ENCODE results near the gene MRTFB. TPM values are rescaled to one million over a fixed set of nuclear protein-coding genes. Genes with fewer than 3 reads are reported as not detected.
"Not testable (repeated sequence)": the region's sequence is repeated elsewhere in the genome, so short reads cannot be mapped to it uniquely, and the experiment has no call there.

MRTFB gene, protein sequence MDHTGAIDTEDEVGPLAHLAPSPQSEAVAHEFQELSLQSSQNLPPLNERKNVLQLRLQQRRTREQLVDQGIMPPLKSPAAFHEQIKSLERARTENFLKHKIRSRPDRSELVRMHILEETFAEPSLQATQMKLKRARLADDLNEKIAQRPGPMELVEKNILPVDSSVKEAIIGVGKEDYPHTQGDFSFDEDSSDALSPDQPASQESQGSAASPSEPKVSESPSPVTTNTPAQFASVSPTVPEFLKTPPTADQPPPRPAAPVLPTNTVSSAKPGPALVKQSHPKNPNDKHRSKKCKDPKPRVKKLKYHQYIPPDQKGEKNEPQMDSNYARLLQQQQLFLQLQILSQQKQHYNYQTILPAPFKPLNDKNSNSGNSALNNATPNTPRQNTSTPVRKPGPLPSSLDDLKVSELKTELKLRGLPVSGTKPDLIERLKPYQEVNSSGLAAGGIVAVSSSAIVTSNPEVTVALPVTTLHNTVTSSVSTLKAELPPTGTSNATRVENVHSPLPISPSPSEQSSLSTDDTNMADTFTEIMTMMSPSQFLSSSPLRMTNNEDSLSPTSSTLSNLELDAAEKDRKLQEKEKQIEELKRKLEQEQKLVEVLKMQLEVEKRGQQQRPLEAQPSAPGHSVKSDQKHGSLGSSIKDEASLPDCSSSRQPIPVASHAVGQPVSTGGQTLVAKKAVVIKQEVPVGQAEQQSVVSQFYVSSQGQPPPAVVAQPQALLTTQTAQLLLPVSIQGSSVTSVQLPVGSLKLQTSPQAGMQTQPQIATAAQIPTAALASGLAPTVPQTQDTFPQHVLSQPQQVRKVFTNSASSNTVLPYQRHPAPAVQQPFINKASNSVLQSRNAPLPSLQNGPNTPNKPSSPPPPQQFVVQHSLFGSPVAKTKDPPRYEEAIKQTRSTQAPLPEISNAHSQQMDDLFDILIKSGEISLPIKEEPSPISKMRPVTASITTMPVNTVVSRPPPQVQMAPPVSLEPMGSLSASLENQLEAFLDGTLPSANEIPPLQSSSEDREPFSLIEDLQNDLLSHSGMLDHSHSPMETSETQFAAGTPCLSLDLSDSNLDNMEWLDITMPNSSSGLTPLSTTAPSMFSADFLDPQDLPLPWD
- polyA plus RNA-seq (2013, experiment 1 of 2): 11.5 TPM
- 10.4 TPM for polyA plus RNA-seq (2013, experiment 2 of 2)

- Histone ChIP-seq H3K79me2 (ENCODE audit: control insufficient read depth, insufficient read depth, low read length) (peaks cover 16% of the 10 kb centered on the region), H4K8ac (ENCODE audit: low read depth, low read length) (peak within 1 kb of the TSS; percentile 77), H4K5ac (ENCODE audit: low read length) (peak within 1 kb of the TSS; percentile 68), H2AK5ac (ENCODE audit: low read length) (peak within 1 kb of the TSS; percentile 43), H3K27me3 (ENCODE audit: insufficient read depth, low read length, poor library complexity) (no peaks in the 10 kb centered on the region), H3K4ac (ENCODE audit: low read depth, low read length) (peak within 1 kb of the TSS; percentile 22), H3K27ac (ENCODE audit: low read depth, low read length) (peak within 1 kb of the TSS; percentile 67), H3K18ac (ENCODE audit: low read length) (peak within 1 kb of the TSS; percentile 52), H3K4me2 (ENCODE audit: low read length) (peak within 1 kb of the TSS; percentile 76), H2BK15ac (replicated peaks; ENCODE audit: low read depth) (no peak within 1 kb of the TSS), H3K4me3 (ENCODE audit: low read length) (peak within 1 kb of the TSS; percentile 78), H3K23ac (ENCODE audit: low read length) (peak within 1 kb of the TSS; percentile 74), H3K9ac (ENCODE audit: low read length) (peak within 1 kb of the TSS; percentile 85), H2BK5ac (ENCODE audit: low read length) (peak within 1 kb of the TSS; percentile 77), H3K4me1 (ENCODE audit: control insufficient read depth, low read depth, low read length) (peaks cover 4% of the 10 kb centered on the region), H3K56ac (ENCODE audit: low read length) (peak within 1 kb of the TSS; percentile 95), H3K79me1 (ENCODE audit: low read length) (peaks cover 7% of the 10 kb centered on the region), H2BK120ac (ENCODE audit: low read depth, low read length) (peak within 1 kb of the TSS; percentile 15), H3K36me3 (ENCODE audit: control insufficient read depth, insufficient read depth, low read length) (no peaks in the 10 kb centered on the region)
- no CpG with 5 or more reads among the region's 86 CpGs for WGBS (ENCODE audit: extremely low coverage, insufficient coverage, low lambda C conversion rate)
- peak; percentile 92 for DNase-seq
These were observed at the start of gene MRTFB for GRCh38 chr16:14070877-14071575. Gene MRTFB (plus strand): TSS chr16:14071319. CDS start chr16:14140607, 69,288 bp downstream.

DNA sequence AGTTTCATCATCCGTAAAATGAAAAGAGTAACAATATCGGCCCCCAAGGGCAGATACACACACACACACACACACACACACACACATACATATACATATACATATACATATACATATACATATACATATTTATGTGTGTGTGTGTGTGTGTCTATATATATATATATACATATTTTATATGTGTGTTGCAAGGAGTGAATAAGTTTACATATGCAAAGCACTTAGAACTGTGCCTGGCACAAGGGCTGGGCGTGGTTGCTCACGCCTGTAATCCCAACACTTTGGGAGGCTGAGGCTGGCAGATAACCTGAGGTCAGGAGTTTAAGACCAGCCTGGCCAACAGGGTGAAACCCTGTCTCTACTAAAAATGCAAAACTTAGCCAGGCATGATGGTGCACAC, 47.6 kb upstream of the MRTFB start:
- H3K4ac ChIP-seq (ENCODE audit: low read depth, low read length); H3K56ac ChIP-seq (ENCODE audit: low read length); H3K23ac ChIP-seq (ENCODE audit: low read length); H3K27me3 ChIP-seq (ENCODE audit: insufficient read depth, low read length, poor library complexity); H3K4me3 ChIP-seq (ENCODE audit: low read length); DNase-seq; H2BK120ac ChIP-seq (ENCODE audit: low read depth, low read length); H3K18ac ChIP-seq (ENCODE audit: low read length); H3K79me1 ChIP-seq (ENCODE audit: low read length); H3K36me3 ChIP-seq (ENCODE audit: control insufficient read depth, insufficient read depth, low read length); H3K27ac ChIP-seq (ENCODE audit: low read depth, low read length); H3K4me1 ChIP-seq (ENCODE audit: control insufficient read depth, low read depth, low read length); H4K8ac ChIP-seq (ENCODE audit: low read depth, low read length); H4K5ac ChIP-seq (ENCODE audit: low read length); H2BK15ac ChIP-seq (replicated peaks; ENCODE audit: low read depth); H2BK5ac ChIP-seq (ENCODE audit: low read length); H3K4me2 ChIP-seq (ENCODE audit: low read length); H2AK5ac ChIP-seq (ENCODE audit: low read length); H3K79me2 ChIP-seq (ENCODE audit: control insufficient read depth, insufficient read depth, low read length); H3K9ac ChIP-seq (ENCODE audit: low read length): not testable (repeated sequence)
- no CpG with 5 or more reads among the region's 4 CpGs for WGBS (ENCODE audit: extremely low coverage, insufficient coverage, low lambda C conversion rate)

- DNase-seq: no peak
- Histone ChIP-seq H3K9ac (ENCODE audit: low read length) (no peak overlapping the region), H3K4me1 (ENCODE audit: control insufficient read depth, low read depth, low read length) (no peaks in the 10 kb centered on the region), H2BK5ac (ENCODE audit: low read length) (no peak overlapping the region), H2BK120ac (ENCODE audit: low read depth, low read length) (no peak overlapping the region), H3K27me3 (ENCODE audit: insufficient read depth, low read length, poor library complexity) (no peaks in the 10 kb centered on the region), H3K56ac (ENCODE audit: low read length) (no peak overlapping the region), H2BK15ac (replicated peaks; ENCODE audit: low read depth) (no peak overlapping the region), H3K23ac (ENCODE audit: low read length) (no peak overlapping the region), H4K5ac (ENCODE audit: low read length) (no peak overlapping the region), H3K4me2 (ENCODE audit: low read length) (no peak overlapping the region), H3K27ac (ENCODE audit: low read depth, low read length) (no peak overlapping the region), H3K79me2 (ENCODE audit: control insufficient read depth, insufficient read depth, low read length) (no peaks in the 10 kb centered on the region), H2AK5ac (ENCODE audit: low read length) (no peak overlapping the region), H3K4me3 (ENCODE audit: low read length) (no peak overlapping the region), H3K36me3 (ENCODE audit: control insufficient read depth, insufficient read depth, low read length) (no peaks in the 10 kb centered on the region), H4K8ac (ENCODE audit: low read depth, low read length) (no peak overlapping the region), H3K79me1 (ENCODE audit: low read length) (no peaks in the 10 kb centered on the region), H3K4ac (ENCODE audit: low read depth, low read length) (no peak overlapping the region), H3K18ac (ENCODE audit: low read length) (no peak overlapping the region)
- no CpG with 5 or more reads among the region's 2 CpGs for WGBS (ENCODE audit: extremely low coverage, insufficient coverage, low lambda C conversion rate)
These were observed 46.8 kb upstream of the MRTFB start for GRCh38 chr16:14024283-14024682.

DNA sequence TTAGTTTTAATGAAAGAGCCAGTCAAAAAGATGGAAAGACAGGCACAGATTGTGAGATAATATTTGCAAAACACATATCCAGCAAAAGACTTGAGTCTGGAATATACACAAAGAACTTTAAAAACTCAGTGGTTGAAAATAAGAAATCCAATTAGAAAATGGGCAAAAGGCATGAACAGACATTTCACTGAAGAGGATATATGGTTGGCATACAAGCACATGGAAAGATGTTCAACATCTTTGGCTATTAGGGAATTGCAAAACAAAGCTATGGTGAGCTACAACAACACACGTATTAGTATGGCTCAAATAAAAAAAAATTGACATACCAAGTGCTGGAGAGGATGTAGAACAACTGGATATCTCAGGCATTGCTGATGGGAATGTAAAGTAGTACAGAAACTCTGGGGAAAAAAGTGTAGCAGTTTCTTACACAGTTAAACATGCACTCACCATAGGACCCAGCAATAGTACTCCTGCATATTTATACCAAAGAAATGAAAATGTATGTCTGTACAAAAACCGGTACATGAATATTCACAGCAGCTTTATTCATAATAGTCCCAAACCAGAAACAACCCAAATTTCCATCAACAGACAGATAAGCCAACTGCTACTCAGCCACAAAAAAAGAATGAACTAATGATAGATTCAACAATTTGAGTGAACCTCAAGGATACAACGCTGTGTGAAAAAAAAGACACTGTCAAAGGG, 44.4 kb upstream of the MRTFB start:
- Histone ChIP-seq H3K36me3 (ENCODE audit: control insufficient read depth, insufficient read depth, low read length) (no peaks in the 10 kb centered on the region), H3K56ac (ENCODE audit: low read length) (no peak overlapping the region), H3K79me1 (ENCODE audit: low read length) (no peaks in the 10 kb centered on the region), H3K4me3 (ENCODE audit: low read length) (no peak overlapping the region), H4K5ac (ENCODE audit: low read length) (no peak overlapping the region), H3K79me2 (ENCODE audit: control insufficient read depth, insufficient read depth, low read length) (no peaks in the 10 kb centered on the region), H2AK5ac (ENCODE audit: low read length) (no peak overlapping the region), H3K27me3 (ENCODE audit: insufficient read depth, low read length, poor library complexity) (no peaks in the 10 kb centered on the region), H3K4ac (ENCODE audit: low read depth, low read length) (no peak overlapping the region), H2BK120ac (ENCODE audit: low read depth, low read length) (no peak overlapping the region), H3K9ac (ENCODE audit: low read length) (no peak overlapping the region), H3K18ac (ENCODE audit: low read length) (no peak overlapping the region), H2BK5ac (ENCODE audit: low read length) (no peak overlapping the region), H3K27ac (ENCODE audit: low read depth, low read length) (no peak overlapping the region), H4K8ac (ENCODE audit: low read depth, low read length) (no peak overlapping the region), H2BK15ac (replicated peaks; ENCODE audit: low read depth) (no peak overlapping the region), H3K23ac (ENCODE audit: low read length) (no peak overlapping the region), H3K4me1 (ENCODE audit: control insufficient read depth, low read depth, low read length) (no peaks in the 10 kb centered on the region), H3K4me2 (ENCODE audit: low read length) (no peak overlapping the region)
- no CpG with 5 or more reads among the region's 3 CpGs for WGBS (ENCODE audit: extremely low coverage, insufficient coverage, low lambda C conversion rate)
- DNase-seq: no peak

GRCh38 chr16:14028202-14028601, 42.9 kb upstream of the MRTFB start:
- Histone ChIP-seq H3K4me3 (ENCODE audit: low read length) (no peak overlapping the region), H3K79me1 (ENCODE audit: low read length) (no peaks in the 10 kb centered on the region), H2BK15ac (replicated peaks; ENCODE audit: low read depth) (no peak overlapping the region), H3K27me3 (ENCODE audit: insufficient read depth, low read length, poor library complexity) (no peaks in the 10 kb centered on the region), H2AK5ac (ENCODE audit: low read length) (no peak overlapping the region), H4K5ac (ENCODE audit: low read length) (no peak overlapping the region), H3K23ac (ENCODE audit: low read length) (no peak overlapping the region), H4K8ac (ENCODE audit: low read depth, low read length) (no peak overlapping the region), H3K36me3 (ENCODE audit: control insufficient read depth, insufficient read depth, low read length) (no peaks in the 10 kb centered on the region), H2BK120ac (ENCODE audit: low read depth, low read length) (no peak overlapping the region), H2BK5ac (ENCODE audit: low read length) (no peak overlapping the region), H3K4ac (ENCODE audit: low read depth, low read length) (no peak overlapping the region), H3K9ac (ENCODE audit: low read length) (no peak overlapping the region), H3K4me2 (ENCODE audit: low read length) (no peak overlapping the region), H3K18ac (ENCODE audit: low read length) (no peak overlapping the region), H3K79me2 (ENCODE audit: control insufficient read depth, insufficient read depth, low read length) (no peaks in the 10 kb centered on the region), H3K56ac (ENCODE audit: low read length) (no peak overlapping the region), H3K4me1 (ENCODE audit: control insufficient read depth, low read depth, low read length) (no peaks in the 10 kb centered on the region), H3K27ac (ENCODE audit: low read depth, low read length) (no peak overlapping the region)
- no CpG with 5 or more reads among the region's 3 CpGs for WGBS (ENCODE audit: extremely low coverage, insufficient coverage, low lambda C conversion rate)
- no peak for DNase-seq
